ENCODE data around the gene CACHD1. TPM values are rescaled to one million over a fixed set of nuclear protein-coding genes. Genes with fewer than 3 reads are reported as not detected.

CACHD1 gene
- total and polyA plus RNA-seq, 7 donors, result 1.1 to 5.8 (median 2.1) TPM

GRCh38 chr1:64482720-64483119, 12.8 kb downstream of the CACHD1 start:
- intact Hi-C loops (cut with DNase I), result no loop called here
- Histone ChIP-seq H3K27me3 (ENCODE audit: insufficient read depth in 3 of 3, low read length in 2 of 3) (no peaks in the 10 kb centered on the region), H3K4me1 (no peaks in the 10 kb centered on the region), H3K36me3 (ENCODE audit: insufficient read depth in 1 of 2, low read depth in 1 of 2) (no peaks in the 10 kb centered on the region), H3K9me3 (no peaks in the 10 kb centered on the region), H3K27ac (no peak overlapping the region), H3K4me3 (no peak overlapping the region)
- ATAC-seq (no peak), DNase-seq (no peak)
- TF ChIP-seq CTCF (IDR thresholded peaks at IDR 0.05), result no peak
- WGBS, 3 donors, result 92 to 98% (median 95%) methylated on average over 1 of the region's 1 CpG

- no peak for DNase-seq
- Histone ChIP-seq H3K27me3 (ENCODE audit: insufficient read depth in 3 of 3, low read length in 2 of 3) (no peaks in the 10 kb centered on the region), H3K27ac (no peak overlapping the region), H3K4me1 (no peaks in the 10 kb centered on the region), H3K36me3 (ENCODE audit: insufficient read depth in 1 of 2, low read depth in 1 of 2) (no peaks in the 10 kb centered on the region), H3K9me3 (no peaks in the 10 kb centered on the region), H3K4me3 (no peak overlapping the region)
- TF ChIP-seq CTCF (IDR thresholded peaks at IDR 0.05), result no peak
- ATAC-seq, result no peak
- WGBS, 3 donors, result 94 to 97% (median 96%) methylated on average over 7 of the region's 7 CpGs
- intact Hi-C loops (cut with DNase I), result no loop called here
These were observed 13.9 kb downstream of the CACHD1 start for GRCh38 chr1:64483731-64484414.

- no peaks in the 10 kb centered on the region for H3K4me1 ChIP-seq
- no peaks in the 10 kb centered on the region for H3K27me3 ChIP-seq (ENCODE audit: insufficient read depth in 3 of 3, low read length in 2 of 3)
- H3K4me3 ChIP-seq, result no peak overlapping the region
- H3K9me3 ChIP-seq, result no peaks in the 10 kb centered on the region
- no peak overlapping the region for H3K27ac ChIP-seq
- WGBS, 3 donors, result 57 to 67% (median 61%) methylated on average over 3 of the region's 3 CpGs
- DNase-seq, result no peak
- H3K36me3 ChIP-seq (ENCODE audit: insufficient read depth in 1 of 2, low read depth in 1 of 2), result no peaks in the 10 kb centered on the region
- no peak for ATAC-seq
- intact Hi-C loops (cut with DNase I), result no loop called here
- no peak for TF ChIP-seq CTCF (IDR thresholded peaks at IDR 0.05)
These were observed 14.7 kb downstream of the CACHD1 start for GRCh38 chr1:64484651-64485050.

- H3K36me3 ChIP-seq (ENCODE audit: insufficient read depth in 1 of 2, low read depth in 1 of 2), result no peaks in the 10 kb centered on the region
- no peak for TF ChIP-seq CTCF (IDR thresholded peaks at IDR 0.05)
- no peak overlapping the region for H3K4me3 ChIP-seq
- no peak for ATAC-seq
- no peak overlapping the region for H3K27ac ChIP-seq
- no peaks in the 10 kb centered on the region for H3K27me3 ChIP-seq (ENCODE audit: insufficient read depth in 3 of 3, low read length in 2 of 3)
- intact Hi-C loops (cut with DNase I), result no loop called here
- 79 to 91% (median 91%) methylated on average over 7 of the region's 7 CpGs for WGBS, 3 donors
- DNase-seq, result no peak
- H3K4me1 ChIP-seq, result peaks cover 8% of the 10 kb centered on the region
- no peaks in the 10 kb centered on the region for H3K9me3 ChIP-seq
These were observed 16.3 kb downstream of the CACHD1 start for GRCh38 chr1:64486193-64486592.

- Histone ChIP-seq H3K4me1 (peaks cover 8% of the 10 kb centered on the region), H3K4me3 (no peak overlapping the region), H3K27ac (no peak overlapping the region), H3K9me3 (no peaks in the 10 kb centered on the region), H3K27me3 (ENCODE audit: insufficient read depth in 3 of 3, low read length in 2 of 3) (no peaks in the 10 kb centered on the region), H3K36me3 (ENCODE audit: insufficient read depth in 1 of 2, low read depth in 1 of 2) (no peaks in the 10 kb centered on the region)
- WGBS, 3 donors, result 91 to 100% (median 97%) methylated on average over 1 of the region's 1 CpG
- TF ChIP-seq CTCF (IDR thresholded peaks at IDR 0.05), result peak; percentile 23
- DNase-seq (no peak), ATAC-seq (peak in 2 of 4 donors; percentile 42 to 64)
- intact Hi-C loops (cut with DNase I), result no loop called here
These were observed 17.1 kb downstream of the CACHD1 start for GRCh38 chr1:64487061-64487460.
